NOMO-1 (cell line): ENCODE results near the gene MRPL28.
"Not testable (repeated sequence)": the region's sequence is repeated elsewhere in the genome, so short reads cannot be mapped to it uniquely, and the experiment has no call there.

ENCODE experiments used
- DNase-seq, 2 experiments: peaks; one replicate each; lab custom pipeline; 2025; ENCODE audit not compliant: unreplicated experiment in 2 of 2; lab: John Stamatoyannopoulos, UW

MRPL28 gene

DNA sequence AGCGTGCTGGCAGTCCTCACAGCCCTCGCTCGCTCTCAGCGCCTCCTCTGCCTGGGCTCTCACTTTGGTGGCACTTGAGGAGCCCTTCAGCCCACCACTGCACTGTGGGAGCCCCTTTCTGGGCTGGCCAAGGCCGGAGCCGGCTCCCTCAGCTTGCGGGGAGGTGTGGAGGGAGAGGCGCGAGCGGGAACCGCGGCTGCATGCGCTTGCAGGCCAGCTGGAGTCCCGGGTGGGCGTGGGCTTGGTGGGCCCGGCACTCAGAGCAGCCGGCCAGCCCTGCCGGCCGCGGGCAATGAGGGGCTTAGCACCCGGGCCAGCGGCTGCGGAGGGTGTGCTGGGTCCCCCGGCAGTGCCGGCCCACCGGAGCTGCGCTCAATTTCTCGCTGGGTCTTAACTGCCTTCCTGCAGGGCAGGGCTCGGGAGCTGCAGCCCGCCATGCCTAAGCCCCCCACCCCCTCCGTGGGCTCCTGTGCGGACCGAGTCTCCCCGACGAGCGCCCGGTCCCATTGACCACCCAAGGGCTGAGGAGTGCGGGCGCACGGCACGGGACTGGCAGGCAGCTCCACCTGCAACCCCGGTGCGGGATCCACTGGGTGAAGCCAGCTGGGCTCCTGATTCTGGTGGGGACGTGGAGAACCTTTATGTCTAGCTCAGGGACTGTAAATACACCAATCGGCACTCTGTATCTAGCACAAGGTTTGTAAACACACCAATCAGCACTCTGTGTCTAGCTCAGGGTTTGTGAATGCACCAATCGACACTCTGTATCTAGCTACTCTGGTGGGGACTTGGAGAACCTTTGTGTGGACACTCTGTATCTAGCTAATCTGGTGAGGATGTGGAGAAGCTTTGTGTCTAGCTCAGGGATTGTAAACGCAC lies 29.0 kb downstream of the MRPL28 start:
- DNase-seq, result not testable (repeated sequence)

DNA sequence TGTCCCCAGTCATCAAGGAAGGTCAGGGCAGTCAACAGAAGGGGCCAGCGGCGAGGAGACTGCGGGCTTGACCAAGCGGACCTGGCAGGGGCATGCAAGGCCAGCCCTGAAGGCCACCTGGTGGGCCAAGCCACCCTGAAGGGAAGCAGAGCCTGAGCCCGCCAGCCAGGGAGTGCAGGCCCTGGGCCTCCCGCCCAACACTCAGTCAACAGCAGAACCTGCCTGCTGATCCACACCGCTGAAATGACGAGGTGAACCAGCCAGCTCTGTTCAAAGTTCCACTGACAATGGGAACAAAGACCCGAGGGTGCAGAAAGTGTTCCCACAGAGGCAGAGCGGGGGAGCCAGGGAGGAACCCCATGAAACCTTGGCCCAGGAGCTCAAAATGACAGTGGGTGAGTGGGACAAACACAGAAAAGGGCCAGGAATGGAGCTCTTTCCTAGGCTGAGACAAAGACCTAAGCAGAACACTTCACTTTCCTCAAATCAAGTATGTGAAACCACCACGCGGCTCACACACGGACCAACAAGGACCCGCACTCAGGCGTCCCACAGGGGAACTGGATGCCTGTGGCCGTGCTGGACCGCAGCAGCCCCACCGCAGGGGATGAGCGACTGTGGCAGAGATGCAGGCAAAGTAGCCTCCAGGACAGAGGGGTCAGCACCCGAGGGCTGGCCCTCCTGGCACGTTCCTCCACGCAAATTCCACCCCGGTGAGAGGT lies 29.8 kb downstream of the MRPL28 start:
- DNase-seq, result no peak

DNA sequence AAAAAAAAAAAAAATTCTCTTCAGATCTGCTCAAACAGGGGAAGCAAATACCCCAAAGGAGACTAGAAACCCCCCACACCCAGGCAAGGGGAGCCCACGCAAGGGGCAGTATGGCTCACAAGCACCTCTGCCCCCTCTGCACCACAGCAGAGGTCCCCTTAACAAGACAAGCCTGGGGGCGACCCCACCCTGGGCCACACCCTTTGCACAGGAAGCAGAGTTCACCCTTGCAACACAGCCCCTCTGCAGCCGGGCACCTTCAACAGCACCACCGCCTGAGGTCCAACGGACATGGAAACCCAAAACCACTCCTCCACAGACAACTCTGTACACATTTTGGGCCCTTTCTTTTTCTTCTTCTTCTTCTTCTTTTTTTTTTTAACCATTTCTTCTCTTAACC lies 30.7 kb downstream of the MRPL28 start:
- peak; percentile 88 to 91 for DNase-seq

DNA sequence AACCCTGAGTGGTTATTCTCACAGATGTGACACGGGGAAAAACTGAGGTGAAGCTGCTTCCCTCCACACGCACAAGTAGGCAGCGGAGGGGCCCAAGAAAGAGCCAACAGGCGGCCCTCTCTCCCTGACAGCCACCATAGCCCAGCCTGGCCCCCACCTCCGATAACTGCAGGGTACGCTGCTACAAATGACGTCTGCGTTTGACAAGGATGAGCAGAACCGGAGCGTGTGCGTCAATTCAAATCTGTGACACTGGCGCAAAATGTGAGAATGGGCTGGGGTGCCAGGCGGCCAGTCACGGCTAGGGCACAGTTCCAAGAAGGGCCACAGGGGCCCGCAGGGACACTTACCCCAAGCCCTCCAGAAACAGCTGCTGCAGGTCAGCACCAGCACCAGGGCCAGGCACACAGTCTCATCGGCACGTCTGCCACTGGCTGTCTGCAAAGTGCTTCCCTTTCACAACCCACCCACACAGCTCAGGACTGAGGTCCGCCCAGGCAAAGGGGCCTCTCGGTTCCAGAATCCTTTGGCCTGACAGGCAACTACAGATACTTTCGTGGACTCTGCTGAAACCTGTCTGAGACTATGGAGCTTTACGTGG lies 32.3 kb downstream of the MRPL28 start:
- peak; percentile 53 to 65 for DNase-seq

DNA sequence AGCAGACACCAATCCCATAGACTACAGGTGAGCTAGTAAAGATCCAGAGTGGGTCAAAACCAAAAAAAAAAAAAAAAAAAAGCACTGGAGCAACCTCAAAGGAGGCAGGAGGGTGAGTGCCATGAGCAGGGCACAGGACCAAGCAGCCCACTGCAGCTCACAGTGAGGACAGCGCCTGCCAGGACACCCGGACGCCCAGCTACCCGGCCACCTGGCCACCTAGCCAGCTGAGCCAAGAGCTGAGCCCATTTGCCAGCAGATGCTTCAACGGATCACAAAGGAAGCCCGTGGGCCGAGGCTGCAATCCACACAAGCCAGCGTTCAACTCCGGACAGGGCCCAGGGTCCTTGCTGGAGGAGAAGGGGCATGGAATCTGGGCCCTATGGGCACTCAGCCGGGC lies 32.9 kb downstream of the MRPL28 start:
- no peak for DNase-seq

DNA sequence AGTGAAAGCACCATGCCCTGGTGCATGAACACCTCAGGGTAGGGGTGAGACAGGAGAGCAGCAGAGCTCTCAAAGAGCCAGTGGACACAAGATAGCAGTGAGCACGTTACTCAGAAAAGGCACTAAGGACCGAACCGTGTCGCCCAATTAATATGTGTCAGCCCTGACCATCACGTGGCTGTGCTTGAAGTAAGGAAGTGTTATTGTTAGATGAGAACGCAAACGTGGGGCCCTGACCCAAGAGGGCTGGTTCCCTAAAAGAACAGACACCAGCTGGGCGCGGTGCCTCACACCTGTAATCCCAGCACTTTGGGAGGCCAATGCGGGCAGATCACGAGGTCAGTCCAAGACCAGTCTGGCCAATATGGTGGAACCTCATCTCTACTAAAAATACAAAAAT lies 34.1 kb downstream of the MRPL28 start:
- peak; percentile 55 to 58 for DNase-seq

DNA sequence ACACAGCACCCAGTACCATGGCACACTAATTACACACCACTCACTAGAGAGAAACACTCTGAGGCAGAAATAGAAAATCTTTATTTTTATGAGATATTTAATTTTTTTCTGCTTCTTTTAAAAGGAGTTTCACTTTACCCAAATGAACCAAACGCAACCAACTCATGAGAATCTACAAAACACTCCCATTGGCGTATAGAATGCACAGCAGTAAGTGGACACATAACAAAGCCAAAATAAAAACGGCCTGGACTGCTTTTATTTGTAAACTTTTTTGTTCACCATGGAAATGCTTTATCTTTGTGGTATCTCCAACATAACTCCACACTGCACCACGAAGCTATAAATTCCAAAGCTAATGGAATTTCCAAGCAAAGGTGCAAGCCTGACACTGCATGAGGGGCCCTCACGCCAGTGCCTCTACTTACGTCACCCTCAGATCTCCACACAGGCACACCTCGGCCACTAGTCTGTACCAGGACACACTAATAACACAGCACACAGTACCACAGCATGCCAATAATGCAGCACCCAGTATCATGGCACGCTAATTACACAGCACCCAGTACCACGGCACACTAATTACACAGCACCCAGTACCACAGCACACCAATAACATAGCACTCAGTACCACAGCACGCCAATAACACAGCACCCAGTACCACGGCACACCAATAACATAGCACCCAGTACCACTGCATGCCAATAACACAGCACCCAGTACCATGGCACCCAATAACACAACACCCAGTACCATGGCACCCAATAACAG lies 35.3 kb downstream of the MRPL28 start:
- not testable (repeated sequence) for DNase-seq

DNA sequence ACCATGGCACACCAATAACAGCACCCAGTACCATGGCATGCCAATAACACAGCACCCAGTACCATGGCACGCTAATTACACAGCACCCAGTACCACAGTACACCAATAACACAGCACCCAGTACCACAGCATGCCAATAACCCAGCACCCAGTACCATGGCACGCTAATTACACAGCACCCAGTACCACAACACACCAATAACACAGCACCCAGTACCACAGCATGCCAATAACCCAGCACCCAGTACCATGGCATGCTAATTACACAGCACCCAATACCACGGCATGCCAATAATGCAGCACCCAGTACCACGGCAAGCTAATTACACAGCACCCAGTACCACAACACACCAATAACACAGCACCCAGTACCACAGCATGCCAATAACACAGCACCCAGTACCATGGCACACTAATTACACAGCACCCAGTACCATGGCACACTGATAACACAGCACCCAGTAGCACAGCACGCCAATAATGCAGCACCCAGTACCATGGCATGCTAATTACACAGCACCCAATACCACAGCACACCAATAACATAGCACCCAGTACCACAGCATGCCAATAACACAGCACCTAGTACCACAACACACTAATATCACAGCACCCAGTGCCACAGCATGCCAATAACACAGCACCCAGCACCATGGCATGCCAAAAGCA lies 36.0 kb downstream of the MRPL28 start:
- DNase-seq, result not testable (repeated sequence)

DNA sequence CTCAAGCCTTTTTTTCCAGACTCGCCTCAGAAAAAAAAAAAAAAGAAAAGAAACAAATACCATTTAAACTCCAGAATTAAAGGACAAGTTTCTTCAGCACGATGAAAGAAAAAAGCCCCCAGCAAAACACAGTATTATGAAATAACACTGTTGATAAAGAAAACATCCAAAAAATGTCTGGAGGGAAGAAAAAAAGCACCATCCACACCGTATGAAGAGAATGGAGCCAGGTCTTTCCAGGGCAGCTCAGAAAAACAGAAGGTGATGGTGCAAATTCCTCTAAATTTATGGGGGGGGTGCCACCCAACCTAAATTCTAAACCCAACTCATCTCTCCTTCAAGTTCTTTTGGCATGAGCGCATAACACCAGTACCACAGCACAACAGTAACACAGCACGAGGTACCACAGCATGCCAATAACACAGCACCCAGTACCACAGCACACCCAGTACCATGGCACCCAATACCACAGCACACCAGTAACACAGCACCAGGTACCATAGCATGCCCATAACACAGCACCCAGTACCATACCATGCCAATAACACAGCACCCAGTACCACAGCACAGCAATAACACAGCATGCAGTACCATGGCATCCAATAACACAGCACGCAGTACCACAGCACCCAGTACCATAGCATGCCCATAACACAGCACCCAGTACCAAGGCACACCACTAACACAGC lies 36.8 kb downstream of the MRPL28 start:
- DNase-seq, result no peak

DNA sequence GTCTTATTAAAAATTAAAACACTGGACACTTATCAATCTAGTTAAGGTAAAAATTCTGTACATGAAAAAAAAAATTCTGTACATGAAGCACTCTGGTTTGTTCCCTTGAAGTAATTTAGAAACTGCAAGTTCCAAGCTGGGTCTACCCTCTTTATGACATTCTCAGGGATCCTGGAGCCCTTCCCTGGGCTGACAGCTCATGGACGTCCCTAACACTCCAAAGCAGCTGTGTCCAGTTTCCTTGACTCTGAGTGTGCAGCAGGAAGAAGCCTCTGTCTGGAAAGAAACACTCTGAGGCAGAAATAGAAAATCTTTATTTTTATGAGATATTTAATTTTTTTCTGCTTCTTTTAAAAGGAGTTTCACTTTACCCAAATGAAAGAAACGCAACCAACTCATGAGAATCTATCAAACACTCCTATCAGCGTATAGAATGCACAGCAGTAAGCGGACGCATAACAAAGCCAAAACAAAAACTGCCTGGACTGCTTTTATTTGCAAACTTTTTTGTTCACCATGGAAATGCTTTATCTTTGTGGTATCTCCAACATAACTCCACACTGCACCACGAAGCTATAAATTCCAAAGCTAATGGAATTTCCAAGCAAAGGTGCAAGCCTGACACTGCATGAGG lies 39.0 kb downstream of the MRPL28 start:
- DNase-seq, result not testable (repeated sequence)

DNA sequence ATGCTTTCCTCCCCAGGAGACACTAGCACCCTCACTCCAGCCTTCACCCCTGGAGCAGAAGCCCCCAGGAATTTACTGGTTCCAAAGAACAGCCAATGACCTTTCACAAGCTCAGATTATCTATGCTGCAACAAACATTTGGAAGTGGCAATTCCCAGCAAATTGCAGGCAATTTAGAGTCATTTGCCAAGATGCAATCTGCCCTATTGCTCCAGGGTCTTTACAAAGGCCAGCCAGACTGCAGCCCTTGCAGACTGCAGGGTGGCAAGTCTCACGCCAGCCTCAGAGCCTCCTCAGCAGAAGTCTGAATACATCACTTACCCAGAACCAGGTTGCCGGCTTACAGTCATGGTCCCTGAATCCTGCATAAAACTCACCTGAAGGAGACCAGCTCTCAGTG lies 39.6 kb downstream of the MRPL28 start:
- DNase-seq, result no peak

DNA sequence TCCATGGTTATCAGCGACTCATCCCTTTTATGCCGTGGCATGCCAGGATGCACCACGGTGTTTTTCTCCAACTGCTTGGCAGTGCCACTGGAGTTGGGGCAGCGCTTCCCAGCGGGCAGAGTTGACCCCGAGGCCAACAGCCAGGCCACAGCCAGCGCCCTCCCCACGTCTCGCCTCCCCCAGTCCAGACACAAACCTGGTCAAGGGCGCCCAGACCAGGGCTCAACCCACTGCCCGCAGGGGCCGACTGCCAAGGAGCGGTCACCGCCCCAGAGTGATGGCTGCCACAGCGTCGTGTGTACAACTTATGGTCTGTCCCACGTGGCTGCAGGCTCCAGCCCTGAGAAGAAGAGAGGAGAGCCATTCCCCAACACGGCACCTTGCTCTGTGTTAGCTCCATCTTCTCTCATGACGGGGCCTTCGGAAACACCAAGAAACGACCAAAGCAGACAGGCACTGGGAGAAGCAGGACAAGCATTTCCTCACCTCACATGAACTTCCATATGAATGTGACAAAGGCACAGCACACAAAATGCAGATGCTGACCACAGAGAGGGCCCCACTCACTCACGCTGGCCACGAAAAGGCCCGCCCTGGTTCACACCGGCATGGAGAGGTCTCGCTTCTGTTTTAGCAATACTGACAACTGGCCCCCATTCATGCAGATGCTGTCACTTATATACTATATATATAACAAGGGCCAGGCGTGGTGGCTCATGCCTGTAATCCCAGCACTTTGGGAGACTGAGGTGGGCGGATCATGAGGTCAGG lies 44.8 kb downstream of the MRPL28 start:
- no peak for DNase-seq

DNA sequence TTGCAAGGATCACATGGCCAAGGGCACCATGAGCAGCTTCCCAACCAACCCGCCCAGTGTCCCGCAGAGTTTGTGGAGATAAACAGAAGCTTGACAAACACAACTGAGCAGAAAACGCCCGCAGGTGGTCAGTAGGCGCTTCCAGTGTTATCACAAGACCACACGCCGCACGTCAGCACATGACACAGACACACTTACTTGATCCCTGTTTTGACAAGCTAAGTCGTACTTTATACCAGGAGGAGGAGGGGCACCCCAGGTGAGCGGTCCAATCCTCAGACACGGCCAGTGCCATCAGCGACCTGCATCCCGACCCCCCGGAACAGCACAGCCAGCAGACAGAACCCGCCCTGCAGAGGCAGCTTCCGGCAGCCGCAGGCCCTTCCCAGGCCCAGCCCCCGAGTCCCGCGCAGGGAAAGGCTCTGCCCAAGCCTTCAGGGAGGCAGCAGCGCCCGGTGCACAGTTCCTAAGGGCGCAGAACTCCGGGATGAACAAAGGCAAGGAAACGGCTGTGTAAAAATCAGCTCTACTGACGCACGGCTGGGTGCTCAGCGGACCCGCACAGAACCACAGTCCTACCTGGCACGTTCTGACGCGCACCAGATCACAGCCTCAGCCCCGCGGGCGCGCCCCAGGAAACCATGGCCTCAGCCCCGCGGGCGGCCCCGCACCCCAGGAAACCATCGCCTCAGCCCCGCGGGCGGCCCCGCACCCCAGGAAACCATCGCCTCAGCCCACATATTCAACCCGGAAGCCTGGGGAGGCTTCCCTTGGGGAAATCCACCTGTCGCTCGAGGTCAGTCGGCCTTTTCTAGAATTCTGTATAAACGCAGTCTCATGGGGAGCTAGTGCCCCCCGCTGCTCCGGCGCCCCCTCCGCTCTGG lies 45.6 kb downstream of the MRPL28 start:
- no peak for DNase-seq

DNA sequence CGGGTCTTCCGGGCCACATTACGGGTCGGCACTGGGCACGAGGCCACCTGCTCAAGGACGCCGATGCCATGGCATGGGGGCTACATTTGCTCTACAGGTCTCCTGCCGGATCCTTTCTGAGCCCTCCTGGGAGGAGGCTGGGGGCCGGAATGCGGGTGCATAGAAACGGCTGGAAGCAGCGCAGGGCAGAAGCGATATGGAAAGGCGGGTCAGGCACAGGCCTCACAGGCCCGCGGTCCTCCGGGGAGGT lies 46.2 kb downstream of the MRPL28 start:
- no peak for DNase-seq

DNA sequence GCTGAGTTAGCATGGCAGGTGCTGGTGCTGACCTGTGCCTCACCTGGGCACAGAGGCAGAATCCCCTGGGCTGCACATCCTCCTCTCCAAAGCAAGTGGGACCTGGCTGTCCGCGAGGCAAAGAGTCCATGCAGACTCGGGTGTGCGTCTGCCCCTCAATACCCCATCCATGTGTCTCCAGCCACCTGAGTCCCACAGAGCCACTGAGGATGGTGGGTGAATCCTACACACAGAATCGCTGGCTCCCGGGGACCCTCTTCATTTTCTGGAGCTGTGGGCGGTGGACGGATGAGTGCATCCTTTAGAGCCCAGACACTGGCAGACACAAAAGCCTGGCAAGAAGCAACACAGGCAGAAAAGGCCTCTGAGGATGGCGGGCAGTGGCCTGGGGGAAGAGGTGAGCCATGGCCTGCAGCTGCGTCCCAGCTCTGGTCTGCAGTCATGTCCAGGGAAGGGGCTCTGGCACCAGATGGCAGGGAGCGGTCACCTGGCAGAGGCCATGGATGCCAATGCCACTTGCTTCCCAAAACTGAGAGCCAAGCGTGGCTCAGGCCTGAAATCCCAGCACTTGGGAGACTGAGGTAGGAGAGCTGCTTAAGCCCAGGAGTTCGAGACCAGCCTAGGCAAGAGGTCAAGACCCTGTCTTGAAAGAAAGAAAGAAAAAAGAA lies 47.7 kb downstream of the MRPL28 start:
- DNase-seq, result no peak

DNA sequence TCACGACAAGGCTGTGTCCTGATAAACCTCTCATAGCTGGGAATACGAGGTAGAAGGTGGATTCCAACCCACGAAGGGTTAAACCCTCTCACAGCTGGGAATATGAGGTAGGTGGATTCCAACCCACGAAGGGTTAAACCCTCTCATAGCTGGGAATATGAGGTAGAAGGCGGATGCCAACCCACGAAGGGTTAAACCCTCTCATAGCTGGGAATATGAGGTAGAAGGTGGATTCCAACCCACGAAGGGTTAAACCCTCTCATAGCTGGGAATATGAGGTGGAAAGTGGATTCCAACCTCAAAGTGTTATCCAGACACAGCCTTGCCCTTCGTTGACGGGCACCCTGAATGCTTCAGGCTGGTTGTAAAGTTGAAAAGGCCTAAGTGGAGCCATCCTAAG lies 48.8 kb downstream of the MRPL28 start:
- DNase-seq, result no peak

DNA sequence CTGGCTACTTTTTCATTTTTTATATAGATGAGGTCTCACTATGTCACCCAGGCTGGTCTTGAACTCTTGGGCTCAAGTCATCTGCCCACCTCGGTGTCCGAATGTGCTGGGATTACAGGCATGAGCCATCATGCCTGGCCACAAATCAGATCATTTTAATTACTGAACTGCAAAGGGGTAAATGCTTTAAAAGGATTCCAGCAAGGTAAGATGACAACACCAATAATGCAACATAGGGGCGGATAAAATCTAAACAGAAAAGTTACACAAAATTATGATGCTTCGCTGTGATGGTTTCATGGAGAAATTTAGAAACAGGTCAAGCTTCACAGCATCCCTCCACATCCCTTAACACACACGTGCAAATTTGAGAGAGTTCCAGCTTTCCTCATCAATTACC lies 50.1 kb downstream of the MRPL28 start:
- no peak for DNase-seq
